Measurements from ENCODE around the gene TRPM2.

Gene TRPM2

GRCh38 chr21:44315691-44316203, 37.7 kb upstream of the TRPM2 start:
- Histone ChIP-seq H3K9ac (ENCODE audit: low read length) (no peak overlapping the region), H3K36me3 (ENCODE audit: control insufficient read depth, low read depth, low read length) (peaks cover 7% of the 10 kb centered on the region), H3K27ac (ENCODE audit: low read length) (no peak overlapping the region), H3K4me1 (ENCODE audit: control insufficient read depth, low read depth, low read length) (no peaks in the 10 kb centered on the region), H3K4me3 (ENCODE audit: low read length) (no peak overlapping the region), H3K27me3 (ENCODE audit: control insufficient read depth, insufficient read depth, low read length) (no peaks in the 10 kb centered on the region), H3K9me3 (ENCODE audit: control insufficient read depth, low read depth, low read length) (no peaks in the 10 kb centered on the region)

- no peak overlapping the region for H3K4me3 ChIP-seq (ENCODE audit: low read length)
- H3K4me1 ChIP-seq (ENCODE audit: control insufficient read depth, low read depth, low read length), result no peaks in the 10 kb centered on the region
- H3K9ac ChIP-seq (ENCODE audit: low read length), result no peak overlapping the region
- H3K9me3 ChIP-seq (ENCODE audit: control insufficient read depth, low read depth, low read length), result no peaks in the 10 kb centered on the region
- H3K36me3 ChIP-seq (ENCODE audit: control insufficient read depth, low read depth, low read length), result peaks cover under 1% of the 10 kb centered on the region
- no peaks in the 10 kb centered on the region for H3K27me3 ChIP-seq (ENCODE audit: control insufficient read depth, insufficient read depth, low read length)
- no peak overlapping the region for H3K27ac ChIP-seq (ENCODE audit: low read length)
Observed at GRCh38 chr21:44316277-44316900, 37.0 kb upstream of the TRPM2 start.

- Histone ChIP-seq H3K9ac (ENCODE audit: low read length) (no peak overlapping the region), H3K9me3 (ENCODE audit: control insufficient read depth, low read depth, low read length) (no peaks in the 10 kb centered on the region), H3K4me3 (ENCODE audit: low read length) (no peak overlapping the region), H3K36me3 (ENCODE audit: control insufficient read depth, low read depth, low read length) (no peaks in the 10 kb centered on the region), H3K4me1 (ENCODE audit: control insufficient read depth, low read depth, low read length) (no peaks in the 10 kb centered on the region), H3K27ac (ENCODE audit: low read length) (no peak overlapping the region), H3K27me3 (ENCODE audit: control insufficient read depth, insufficient read depth, low read length) (no peaks in the 10 kb centered on the region)
Observed at GRCh38 chr21:44317241-44317782, 36.1 kb upstream of the TRPM2 start.

GRCh38 chr21:44317871-44318270, 35.5 kb upstream of the TRPM2 start:
- H3K9me3 ChIP-seq (ENCODE audit: control insufficient read depth, low read depth, low read length), result no peaks in the 10 kb centered on the region
- no peaks in the 10 kb centered on the region for H3K36me3 ChIP-seq (ENCODE audit: control insufficient read depth, low read depth, low read length)
- H3K27ac ChIP-seq (ENCODE audit: low read length), result no peak overlapping the region
- H3K27me3 ChIP-seq (ENCODE audit: control insufficient read depth, insufficient read depth, low read length), result no peaks in the 10 kb centered on the region
- no peaks in the 10 kb centered on the region for H3K4me1 ChIP-seq (ENCODE audit: control insufficient read depth, low read depth, low read length)
- H3K9ac ChIP-seq (ENCODE audit: low read length), result no peak overlapping the region
- no peak overlapping the region for H3K4me3 ChIP-seq (ENCODE audit: low read length)

- Histone ChIP-seq H3K27me3 (ENCODE audit: control insufficient read depth, insufficient read depth, low read length) (no peaks in the 10 kb centered on the region), H3K27ac (ENCODE audit: low read length) (no peak overlapping the region), H3K9me3 (ENCODE audit: control insufficient read depth, low read depth, low read length) (no peaks in the 10 kb centered on the region), H3K4me1 (ENCODE audit: control insufficient read depth, low read depth, low read length) (no peaks in the 10 kb centered on the region), H3K4me3 (ENCODE audit: low read length) (no peak overlapping the region), H3K36me3 (ENCODE audit: control insufficient read depth, low read depth, low read length) (no peaks in the 10 kb centered on the region), H3K9ac (ENCODE audit: low read length) (no peak overlapping the region)
Observed at GRCh38 chr21:44318489-44319285, 34.7 kb upstream of the TRPM2 start.

- Histone ChIP-seq H3K9ac (ENCODE audit: low read length) (no peak overlapping the region), H3K9me3 (ENCODE audit: control insufficient read depth, low read depth, low read length) (no peaks in the 10 kb centered on the region), H3K36me3 (ENCODE audit: control insufficient read depth, low read depth, low read length) (no peaks in the 10 kb centered on the region), H3K27ac (ENCODE audit: low read length) (no peak overlapping the region), H3K4me3 (ENCODE audit: low read length) (no peak overlapping the region), H3K27me3 (ENCODE audit: control insufficient read depth, insufficient read depth, low read length) (no peaks in the 10 kb centered on the region), H3K4me1 (ENCODE audit: control insufficient read depth, low read depth, low read length) (no peaks in the 10 kb centered on the region)
Observed at GRCh38 chr21:44319407-44320065, 33.9 kb upstream of the TRPM2 start.

GRCh38 chr21:44320847-44321246, 32.6 kb upstream of the TRPM2 start:
- Histone ChIP-seq H3K27ac (ENCODE audit: low read length) (no peak overlapping the region), H3K4me3 (ENCODE audit: low read length) (no peak overlapping the region), H3K4me1 (ENCODE audit: control insufficient read depth, low read depth, low read length) (no peaks in the 10 kb centered on the region), H3K36me3 (ENCODE audit: control insufficient read depth, low read depth, low read length) (no peaks in the 10 kb centered on the region), H3K9me3 (ENCODE audit: control insufficient read depth, low read depth, low read length) (no peaks in the 10 kb centered on the region), H3K9ac (ENCODE audit: low read length) (no peak overlapping the region), H3K27me3 (ENCODE audit: control insufficient read depth, insufficient read depth, low read length) (no peaks in the 10 kb centered on the region)

- Histone ChIP-seq H3K9me3 (ENCODE audit: control insufficient read depth, low read depth, low read length) (no peaks in the 10 kb centered on the region), H3K27ac (ENCODE audit: low read length) (no peak overlapping the region), H3K4me1 (ENCODE audit: control insufficient read depth, low read depth, low read length) (no peaks in the 10 kb centered on the region), H3K4me3 (ENCODE audit: low read length) (no peak overlapping the region), H3K27me3 (ENCODE audit: control insufficient read depth, insufficient read depth, low read length) (no peaks in the 10 kb centered on the region), H3K36me3 (ENCODE audit: control insufficient read depth, low read depth, low read length) (no peaks in the 10 kb centered on the region), H3K9ac (ENCODE audit: low read length) (no peak overlapping the region)
Observed at GRCh38 chr21:44321846-44322450, 31.5 kb upstream of the TRPM2 start.

GRCh38 chr21:44322621-44323325, 30.6 kb upstream of the TRPM2 start:
- Histone ChIP-seq H3K4me3 (ENCODE audit: low read length) (no peak overlapping the region), H3K36me3 (ENCODE audit: control insufficient read depth, low read depth, low read length) (no peaks in the 10 kb centered on the region), H3K27me3 (ENCODE audit: control insufficient read depth, insufficient read depth, low read length) (no peaks in the 10 kb centered on the region), H3K9me3 (ENCODE audit: control insufficient read depth, low read depth, low read length) (no peaks in the 10 kb centered on the region), H3K9ac (ENCODE audit: low read length) (no peak overlapping the region), H3K4me1 (ENCODE audit: control insufficient read depth, low read depth, low read length) (no peaks in the 10 kb centered on the region), H3K27ac (ENCODE audit: low read length) (no peak overlapping the region)

- H3K9me3 ChIP-seq (ENCODE audit: control insufficient read depth, low read depth, low read length), result no peaks in the 10 kb centered on the region
- H3K27me3 ChIP-seq (ENCODE audit: control insufficient read depth, insufficient read depth, low read length), result no peaks in the 10 kb centered on the region
- no peaks in the 10 kb centered on the region for H3K36me3 ChIP-seq (ENCODE audit: control insufficient read depth, low read depth, low read length)
- no peak overlapping the region for H3K9ac ChIP-seq (ENCODE audit: low read length)
- no peak overlapping the region for H3K27ac ChIP-seq (ENCODE audit: low read length)
- no peaks in the 10 kb centered on the region for H3K4me1 ChIP-seq (ENCODE audit: control insufficient read depth, low read depth, low read length)
- no peak overlapping the region for H3K4me3 ChIP-seq (ENCODE audit: low read length)
Observed at GRCh38 chr21:44323591-44323990, 29.8 kb upstream of the TRPM2 start.
